GM23338 (cell line): ENCODE measurements around the gene RHOH. TPM values are rescaled to one million over a fixed set of nuclear protein-coding genes. Genes with fewer than 3 reads are reported as not detected.

Experiments
- ATAC-seq: fragments of 200-7000 bp; cut with Tn5 transposase; 3 replicates; pipeline ENCODE4 v1.9.1; 2020
- DNase-seq: peaks from one replicate; pipeline ENCODE4 v3.0.0-alpha.2; 2015; ENCODE audit warnings: low spot score
- H2AFZ ChIP-seq: fragments of 200-600 bp; sonication (generic); 2 replicates; pipeline ENCODE4 v1.8.0; 2016; ENCODE audit warnings: antibody characterized with exemption, mild to moderate bottlenecking, moderate library complexity
- H3F3A ChIP-seq: fragments of 200-600 bp; sonication (generic); replicated peaks from 2 replicates; pipeline ENCODE4 v1.8.0; 2017; ENCODE audit warnings: antibody characterized with exemption, mixed run types, low read depth
- H3K27ac ChIP-seq: fragments of 200-600 bp; sonication (generic); 2 replicates; pipeline ENCODE4 v1.6.1; 2016; ENCODE audit warnings: low read depth
- H3K27me3 ChIP-seq: fragments of 200-600 bp; sonication (generic); 2 replicates; pipeline ENCODE4 v1.8.0; 2016; ENCODE audit warnings: mild to moderate bottlenecking, mixed run types, moderate library complexity; ENCODE audit not compliant: insufficient read depth
- H3K36me3 ChIP-seq: fragments of 200-600 bp; sonication (generic); 2 replicates; pipeline ENCODE4 v1.8.0; 2016; ENCODE audit warnings: mild to moderate bottlenecking; ENCODE audit not compliant: insufficient read depth
- H3K4me1 ChIP-seq: fragments of 200-600 bp; sonication (generic); 2 replicates; pipeline ENCODE4 v1.8.0; 2016; ENCODE audit warnings: mild to moderate bottlenecking, moderate library complexity; ENCODE audit not compliant: insufficient read depth
- H3K4me2 ChIP-seq: fragments of 200-600 bp; sonication (generic); 2 replicates; pipeline ENCODE4 v1.7.1; 2017; ENCODE audit warnings: mixed run types
- H3K4me3 ChIP-seq: fragments of 200-600 bp; sonication (generic); 2 replicates; pipeline ENCODE4 v1.6.1; 2016; ENCODE audit warnings: mixed run types
- H3K79me2 ChIP-seq: fragments of 200-600 bp; sonication (generic); replicated peaks from 2 replicates; pipeline ENCODE4 v1.8.0; 2017; ENCODE audit warnings: mild to moderate bottlenecking; ENCODE audit not compliant: insufficient read depth
- H3K9me2 ChIP-seq: fragments of 200-600 bp; sonication (generic); 2 replicates; pipeline ENCODE4 v1.8.0; 2017; ENCODE audit not compliant: insufficient read depth
- H4K20me1 ChIP-seq: fragments of 200-600 bp; sonication (generic); replicated peaks from 2 replicates; pipeline ENCODE4 v1.8.0; 2017; ENCODE audit warnings: mild to moderate bottlenecking; ENCODE audit not compliant: insufficient read depth
- H3K27ac Mint-ChIP-seq: 2 replicates; pipeline ENCODE4 v1.8.0; 2020; ENCODE audit warnings: inconsistent platforms, mild to moderate bottlenecking, moderate library complexity, mixed read lengths
- H3K27me3 Mint-ChIP-seq: 3 replicates; pipeline ENCODE4 v1.8.0; 2022; ENCODE audit warnings: low read depth, mild to moderate bottlenecking, moderate library complexity, mixed read lengths, inconsistent platforms; ENCODE audit not compliant: insufficient read depth, poor library complexity
- H3K36me3 Mint-ChIP-seq: 3 replicates; pipeline ENCODE4 v1.8.0; 2021; ENCODE audit warnings: low read depth, mild to moderate bottlenecking, inconsistent platforms, moderate library complexity, mixed read lengths
- H3K4me1 Mint-ChIP-seq: 3 replicates; pipeline ENCODE4 v1.8.0; 2020; ENCODE audit warnings: mild to moderate bottlenecking, inconsistent platforms, mixed read lengths
- H3K4me3 Mint-ChIP-seq: 3 replicates; pipeline ENCODE4 v1.8.0; 2021; ENCODE audit warnings: moderate library complexity, mild to moderate bottlenecking, inconsistent platforms, mixed read lengths
- H3K9me3 Mint-ChIP-seq: 3 replicates; pipeline ENCODE4 v1.8.0; 2020; ENCODE audit warnings: moderate library complexity, mild to moderate bottlenecking, inconsistent platforms, mixed read lengths
- CREB1 ChIP-seq: fragments of 250-450 bp; sonication (Bioruptor Pico); IDR thresholded peaks from 2 replicates; pipeline ENCODE4 v1.5.0; 2020; ENCODE audit warnings: low read depth, mild to moderate bottlenecking, moderate library complexity
- ETS1 ChIP-seq: IDR thresholded peaks from 2 replicates; pipeline ENCODE4 v1.6.1; 2016; ENCODE audit warnings: antibody characterized with exemption
- EZH2 ChIP-seq: fragments of 200-600 bp; sonication (generic); IDR thresholded peaks from one replicate; pipeline ENCODE4 v1.8.0; 2017; ENCODE audit warnings: antibody characterized with exemption, mild to moderate bottlenecking, low read depth; ENCODE audit not compliant: unreplicated experiment
- EZH2phosphoT487 ChIP-seq: fragments of 200-600 bp; sonication (generic); IDR thresholded peaks from one replicate; pipeline ENCODE4 v1.8.1; 2018; ENCODE audit warnings: antibody characterized with exemption; ENCODE audit not compliant: unreplicated experiment
- JUNB ChIP-seq: IDR thresholded peaks from one replicate; pipeline ENCODE4 v1.6.1; 2016; ENCODE audit warnings: antibody characterized with exemption; ENCODE audit not compliant: unreplicated experiment
- NANOG ChIP-seq: IDR thresholded peaks from 2 replicates; pipeline ENCODE4 v1.6.1; 2016; ENCODE audit warnings: antibody characterized with exemption, borderline replicate concordance
- REST ChIP-seq: IDR thresholded peaks from one replicate; pipeline ENCODE4 v1.6.1; 2018; ENCODE audit warnings: antibody characterized with exemption; ENCODE audit not compliant: unreplicated experiment
- ZNF114 ChIP-seq: fragments of 250-450 bp; sonication (Bioruptor Pico); IDR thresholded peaks from 2 replicates; pipeline ENCODE4 v1.5.0; 2020; ENCODE audit warnings: mild to moderate bottlenecking, moderate library complexity
- ZNF331 ChIP-seq: fragments of 250-450 bp; sonication (Bioruptor Pico); IDR thresholded peaks from 2 replicates; pipeline ENCODE4 v1.5.0; 2020; ENCODE audit warnings: low read depth, mild to moderate bottlenecking, moderate library complexity
- polyA plus RNA-seq: library from polyadenylated mRNA; unstranded; fragments of >200 nt; fragmentation: Nextera tagmentation; extraction: Ambion mirVana; gene quantifications from 2 replicates; pipeline ENCODE4 v1.2.1, GENCODE V29; 2016
- total RNA-seq: library from RNA; depleted of rRNA; stranded (reverse); fragments of >200 nt; shearing (Covaris generic); gene quantifications from 2 replicates; pipeline ENCODE4 v1.2.3, GENCODE V29; 2014
- TF ChIP-seq, protein P1 (sequence below), 2 experiments: fragments of 200-600 bp in 1 of 2; sonication (generic) in 1 of 2; conservative IDR thresholded peaks; 2 replicates each; pipeline versions ENCODE4 v1.5.1 to v1.6.1; 2016 to 2017; ENCODE audit warnings: antibody characterized with exemption in 2 of 2, low read depth in 2 of 2, mild to moderate bottlenecking in 2 of 2, moderate library complexity in 1 of 2
- TF ChIP-seq, protein P2 (sequence below): fragments of 250-450 bp; sonication (Bioruptor Pico); IDR thresholded peaks from 2 replicates; pipeline ENCODE4 v1.5.0; 2020; ENCODE audit warnings: mild to moderate bottlenecking, moderate library complexity

Gene RHOH
- total and polyA plus RNA-seq, 2 experiments from 2014 or later, result 2.2 to 3.7 TPM

DNA sequence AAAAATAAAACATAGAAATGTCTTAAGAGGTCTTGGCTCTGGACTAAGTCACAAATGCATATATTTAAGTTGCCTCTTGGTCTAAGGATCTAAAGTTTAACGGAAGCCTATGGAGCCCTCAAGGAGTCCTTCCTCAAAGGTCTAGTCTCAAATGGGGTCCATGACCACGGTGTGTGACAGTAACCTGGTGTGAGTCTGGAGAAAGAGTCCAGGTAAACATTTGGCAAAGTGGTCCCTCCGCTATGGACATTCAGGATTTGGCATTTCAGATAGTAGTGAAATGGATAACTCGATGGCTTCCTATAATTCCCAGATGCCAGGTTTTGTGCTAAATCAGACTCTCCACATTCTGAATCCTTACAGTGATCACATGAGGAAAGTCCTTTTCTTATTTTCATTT is 44.2 kb downstream of the RHOH start:
- Histone ChIP-seq H3K4me1 (peaks cover 5% of the 10 kb centered on the region), H3F3A (no peaks in the 10 kb centered on the region), H3K4me3 (no peak overlapping the region), H3K27ac (no peak overlapping the region), H4K20me1 (no peaks in the 10 kb centered on the region), H3K36me3 (no peaks in the 10 kb centered on the region), H3K27me3 (no peaks in the 10 kb centered on the region), H3K9me2 (no peaks in the 10 kb centered on the region), H3K4me2 (no peak overlapping the region), H3K79me2 (no peaks in the 10 kb centered on the region), H2AFZ (no peak overlapping the region)
- no peak overlapping the region for H3K4me3 Mint-ChIP-seq
- no peaks in the 10 kb centered on the region for H3K9me3 Mint-ChIP-seq
- DNase-seq, result no peak
- no peak overlapping the region for H3K27ac Mint-ChIP-seq
- peaks cover 12% of the 10 kb centered on the region for H3K36me3 Mint-ChIP-seq
- no peak for ATAC-seq
- peaks cover 4% of the 10 kb centered on the region for H3K27me3 Mint-ChIP-seq
- H3K4me1 Mint-ChIP-seq, result peaks cover 4% of the 10 kb centered on the region
- TF ChIP-seq, protein P1, sequence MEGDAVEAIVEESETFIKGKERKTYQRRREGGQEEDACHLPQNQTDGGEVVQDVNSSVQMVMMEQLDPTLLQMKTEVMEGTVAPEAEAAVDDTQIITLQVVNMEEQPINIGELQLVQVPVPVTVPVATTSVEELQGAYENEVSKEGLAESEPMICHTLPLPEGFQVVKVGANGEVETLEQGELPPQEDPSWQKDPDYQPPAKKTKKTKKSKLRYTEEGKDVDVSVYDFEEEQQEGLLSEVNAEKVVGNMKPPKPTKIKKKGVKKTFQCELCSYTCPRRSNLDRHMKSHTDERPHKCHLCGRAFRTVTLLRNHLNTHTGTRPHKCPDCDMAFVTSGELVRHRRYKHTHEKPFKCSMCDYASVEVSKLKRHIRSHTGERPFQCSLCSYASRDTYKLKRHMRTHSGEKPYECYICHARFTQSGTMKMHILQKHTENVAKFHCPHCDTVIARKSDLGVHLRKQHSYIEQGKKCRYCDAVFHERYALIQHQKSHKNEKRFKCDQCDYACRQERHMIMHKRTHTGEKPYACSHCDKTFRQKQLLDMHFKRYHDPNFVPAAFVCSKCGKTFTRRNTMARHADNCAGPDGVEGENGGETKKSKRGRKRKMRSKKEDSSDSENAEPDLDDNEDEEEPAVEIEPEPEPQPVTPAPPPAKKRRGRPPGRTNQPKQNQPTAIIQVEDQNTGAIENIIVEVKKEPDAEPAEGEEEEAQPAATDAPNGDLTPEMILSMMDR (conservative IDR thresholded peaks at IDR 0.05; ENCODE audit: low read depth in 2 of 2), result no peak
- no peak for TF ChIP-seq ZNF331
- no peak for TF ChIP-seq EZH2
- no peak for TF ChIP-seq EZH2phosphoT487
- TF ChIP-seq, protein P2, sequence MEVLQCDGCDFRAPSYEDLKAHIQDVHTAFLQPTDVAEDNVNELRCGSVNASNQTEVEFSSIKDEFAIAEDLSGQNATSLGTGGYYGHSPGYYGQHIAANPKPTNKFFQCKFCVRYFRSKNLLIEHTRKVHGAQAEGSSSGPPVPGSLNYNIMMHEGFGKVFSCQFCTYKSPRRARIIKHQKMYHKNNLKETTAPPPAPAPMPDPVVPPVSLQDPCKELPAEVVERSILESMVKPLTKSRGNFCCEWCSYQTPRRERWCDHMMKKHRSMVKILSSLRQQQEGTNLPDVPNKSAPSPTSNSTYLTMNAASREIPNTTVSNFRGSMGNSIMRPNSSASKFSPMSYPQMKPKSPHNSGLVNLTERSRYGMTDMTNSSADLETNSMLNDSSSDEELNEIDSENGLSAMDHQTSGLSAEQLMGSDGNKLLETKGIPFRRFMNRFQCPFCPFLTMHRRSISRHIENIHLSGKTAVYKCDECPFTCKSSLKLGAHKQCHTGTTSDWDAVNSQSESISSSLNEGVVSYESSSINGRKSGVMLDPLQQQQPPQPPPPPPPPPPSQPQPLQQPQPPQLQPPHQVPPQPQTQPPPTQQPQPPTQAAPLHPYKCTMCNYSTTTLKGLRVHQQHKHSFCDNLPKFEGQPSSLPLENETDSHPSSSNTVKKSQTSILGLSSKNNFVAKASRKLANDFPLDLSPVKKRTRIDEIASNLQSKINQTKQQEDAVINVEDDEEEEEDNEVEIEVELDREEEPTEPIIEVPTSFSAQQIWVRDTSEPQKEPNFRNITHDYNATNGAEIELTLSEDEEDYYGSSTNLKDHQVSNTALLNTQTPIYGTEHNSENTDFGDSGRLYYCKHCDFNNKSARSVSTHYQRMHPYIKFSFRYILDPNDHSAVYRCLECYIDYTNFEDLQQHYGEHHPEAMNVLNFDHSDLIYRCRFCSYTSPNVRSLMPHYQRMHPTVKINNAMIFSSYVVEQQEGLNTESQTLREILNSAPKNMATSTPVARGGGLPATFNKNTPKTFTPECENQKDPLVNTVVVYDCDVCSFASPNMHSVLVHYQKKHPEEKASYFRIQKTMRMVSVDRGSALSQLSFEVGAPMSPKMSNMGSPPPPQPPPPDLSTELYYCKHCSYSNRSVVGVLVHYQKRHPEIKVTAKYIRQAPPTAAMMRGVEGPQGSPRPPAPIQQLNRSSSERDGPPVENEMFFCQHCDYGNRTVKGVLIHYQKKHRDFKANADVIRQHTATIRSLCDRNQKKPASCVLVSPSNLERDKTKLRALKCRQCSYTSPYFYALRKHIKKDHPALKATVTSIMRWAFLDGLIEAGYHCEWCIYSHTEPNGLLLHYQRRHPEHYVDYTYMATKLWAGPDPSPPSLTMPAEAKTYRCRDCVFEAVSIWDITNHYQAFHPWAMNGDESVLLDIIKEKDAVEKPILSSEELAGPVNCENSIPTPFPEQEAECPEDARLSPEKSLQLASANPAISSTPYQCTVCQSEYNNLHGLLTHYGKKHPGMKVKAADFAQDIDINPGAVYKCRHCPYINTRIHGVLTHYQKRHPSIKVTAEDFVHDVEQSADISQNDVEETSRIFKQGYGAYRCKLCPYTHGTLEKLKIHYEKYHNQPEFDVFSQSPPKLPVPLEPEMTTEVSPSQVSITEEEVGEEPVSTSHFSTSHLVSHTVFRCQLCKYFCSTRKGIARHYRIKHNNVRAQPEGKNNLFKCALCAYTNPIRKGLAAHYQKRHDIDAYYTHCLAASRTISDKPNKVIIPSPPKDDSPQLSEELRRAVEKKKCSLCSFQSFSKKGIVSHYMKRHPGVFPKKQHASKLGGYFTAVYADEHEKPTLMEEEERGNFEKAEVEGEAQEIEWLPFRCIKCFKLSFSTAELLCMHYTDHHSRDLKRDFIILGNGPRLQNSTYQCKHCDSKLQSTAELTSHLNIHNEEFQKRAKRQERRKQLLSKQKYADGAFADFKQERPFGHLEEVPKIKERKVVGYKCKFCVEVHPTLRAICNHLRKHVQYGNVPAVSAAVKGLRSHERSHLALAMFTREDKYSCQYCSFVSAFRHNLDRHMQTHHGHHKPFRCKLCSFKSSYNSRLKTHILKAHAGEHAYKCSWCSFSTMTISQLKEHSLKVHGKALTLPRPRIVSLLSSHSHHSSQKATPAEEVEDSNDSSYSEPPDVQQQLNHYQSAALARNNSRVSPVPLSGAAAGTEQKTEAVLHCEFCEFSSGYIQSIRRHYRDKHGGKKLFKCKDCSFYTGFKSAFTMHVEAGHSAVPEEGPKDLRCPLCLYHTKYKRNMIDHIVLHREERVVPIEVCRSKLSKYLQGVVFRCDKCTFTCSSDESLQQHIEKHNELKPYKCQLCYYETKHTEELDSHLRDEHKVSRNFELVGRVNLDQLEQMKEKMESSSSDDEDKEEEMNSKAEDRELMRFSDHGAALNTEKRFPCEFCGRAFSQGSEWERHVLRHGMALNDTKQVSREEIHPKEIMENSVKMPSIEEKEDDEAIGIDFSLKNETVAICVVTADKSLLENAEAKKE (CRISPR knock-in tag), result no peak
- no peak for TF ChIP-seq JUNB
- TF ChIP-seq NANOG, result no peak
- TF ChIP-seq ETS1, result no peak
- TF ChIP-seq CREB1 (CRISPR knock-in tag), result no peak
- TF ChIP-seq ZNF114 (CRISPR knock-in tag), result no peak
- no peak for TF ChIP-seq REST
